GM12878 (cell line): ENCODE data around the gene LANCL3.

Experiments
- ASH2L ChIP-seq: fragments of 300-600, 200-600 bp; sonication (generic); IDR thresholded peaks from 2 replicates; pipeline ENCODE4 v1.6.1; 2017; ENCODE audit warnings: low read depth, mild to moderate bottlenecking, borderline replicate concordance
- CBX5 ChIP-seq: sonication (generic); IDR thresholded peaks from 2 replicates; pipeline ENCODE4 v1.6.1; 2016; ENCODE audit warnings: low read depth, moderate library complexity, mild to moderate bottlenecking, inconsistent platforms
- EP300 ChIP-seq, 2 experiments: fragments of 150-350 bp in 1 of 2; IDR thresholded peaks; 2 replicates each; pipeline ENCODE4 v1.6.1; 2011 to 2012; ENCODE audit warnings: low read depth in 2 of 2, low read length in 2 of 2, borderline replicate concordance in 1 of 2, improper control_type of control experiment in 1 of 2, inconsistent platforms in 1 of 2; ENCODE audit not compliant: control insufficient read depth in 1 of 2
- FOS ChIP-seq: IDR thresholded peaks from 3 replicates; pipeline ENCODE4 v1.6.1; 2011; ENCODE audit warnings: borderline replicate concordance; ENCODE audit not compliant: insufficient read length; ENCODE audit errors: extremely low read depth
- FOXM1 ChIP-seq: IDR thresholded peaks from 2 replicates; pipeline ENCODE4 v1.6.1; 2012; ENCODE audit warnings: low read depth, mild to moderate bottlenecking, inconsistent platforms, low read length, moderate library complexity
- POLR2A ChIP-seq: IDR thresholded peaks from 2 replicates; pipeline ENCODE4 v1.6.1; 2011; ENCODE audit warnings: low read depth, mild to moderate bottlenecking, low read length
- RUNX3 ChIP-seq: IDR thresholded peaks from 2 replicates; pipeline ENCODE4 v1.6.1; 2012; ENCODE audit warnings: low read length, inconsistent platforms
- SIN3A ChIP-seq: IDR thresholded peaks from 2 replicates; pipeline ENCODE4 v1.6.1; 2012; ENCODE audit warnings: low read depth, low read length, improper control_type of control experiment
- TF ChIP-seq, protein P1 (sequence below), 3 experiments: IDR thresholded peaks in 2 of 3; conservative IDR thresholded peaks in 1 of 3; 2 replicates each; pipeline ENCODE4 v1.5.1; 2011; ENCODE audit warnings: low read depth in 3 of 3, low read length in 3 of 3, mild to moderate bottlenecking in 3 of 3, control low read depth in 2 of 3, moderate library complexity in 2 of 3, inconsistent platforms in 1 of 3, mixed read lengths in 1 of 3; ENCODE audit not compliant: control insufficient read depth in 2 of 3, insufficient read depth in 1 of 3; ENCODE audit errors: extremely low read depth in 1 of 3
- TF ChIP-seq, protein P2 (sequence below): IDR thresholded peaks from 2 replicates; pipeline ENCODE4 v1.6.1; 2012; ENCODE audit warnings: mild to moderate bottlenecking, low read depth, low read length

DNA sequence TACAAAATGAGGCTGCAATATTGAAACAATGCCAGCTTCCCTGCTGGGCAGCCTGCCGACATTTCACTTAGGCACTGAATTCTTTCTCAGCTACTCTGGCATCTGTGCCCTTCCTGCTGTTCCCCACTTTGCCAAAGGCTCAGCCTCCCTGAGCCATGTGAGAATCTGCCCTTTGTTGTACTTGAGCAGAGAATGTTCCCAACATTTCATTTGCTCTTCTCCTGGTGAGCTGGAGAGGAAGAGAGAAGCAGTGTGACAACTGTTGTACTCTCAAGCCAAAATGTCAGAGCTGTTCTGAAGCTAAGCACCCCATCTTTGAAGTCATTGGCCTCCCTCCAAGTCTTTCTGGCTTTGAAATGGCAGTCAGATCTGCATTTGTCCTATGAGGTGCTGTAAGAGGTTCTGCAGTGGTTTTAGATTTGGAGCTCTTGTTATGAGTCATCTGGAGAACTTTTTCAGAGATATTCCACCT, 32.5 kb downstream of the LANCL3 start:
- TF ChIP-seq EP300 (IDR thresholded peaks at IDR 0.05; ENCODE audit: borderline replicate concordance in 1 of 2, control insufficient read depth in 1 of 2, low read depth in 2 of 2, low read length in 2 of 2) (no peak), POLR2A (no peak), ASH2L (no peak), FOS (no peak), CBX5 (no peak), RUNX3 (0 out of 2 replicates have a peak, but pooled peaks have one; percentile 24), SIN3A (no peak), FOXM1 (no peak)
- TF ChIP-seq, protein P1, sequence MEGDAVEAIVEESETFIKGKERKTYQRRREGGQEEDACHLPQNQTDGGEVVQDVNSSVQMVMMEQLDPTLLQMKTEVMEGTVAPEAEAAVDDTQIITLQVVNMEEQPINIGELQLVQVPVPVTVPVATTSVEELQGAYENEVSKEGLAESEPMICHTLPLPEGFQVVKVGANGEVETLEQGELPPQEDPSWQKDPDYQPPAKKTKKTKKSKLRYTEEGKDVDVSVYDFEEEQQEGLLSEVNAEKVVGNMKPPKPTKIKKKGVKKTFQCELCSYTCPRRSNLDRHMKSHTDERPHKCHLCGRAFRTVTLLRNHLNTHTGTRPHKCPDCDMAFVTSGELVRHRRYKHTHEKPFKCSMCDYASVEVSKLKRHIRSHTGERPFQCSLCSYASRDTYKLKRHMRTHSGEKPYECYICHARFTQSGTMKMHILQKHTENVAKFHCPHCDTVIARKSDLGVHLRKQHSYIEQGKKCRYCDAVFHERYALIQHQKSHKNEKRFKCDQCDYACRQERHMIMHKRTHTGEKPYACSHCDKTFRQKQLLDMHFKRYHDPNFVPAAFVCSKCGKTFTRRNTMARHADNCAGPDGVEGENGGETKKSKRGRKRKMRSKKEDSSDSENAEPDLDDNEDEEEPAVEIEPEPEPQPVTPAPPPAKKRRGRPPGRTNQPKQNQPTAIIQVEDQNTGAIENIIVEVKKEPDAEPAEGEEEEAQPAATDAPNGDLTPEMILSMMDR (IDR thresholded peaks at IDR 0.05 in 2 of 3, conservative IDR thresholded peaks at IDR 0.05 in 1 of 3; ENCODE audit: control insufficient read depth in 2 of 3, extremely low read depth in 1 of 3, insufficient read depth in 1 of 3, low read depth in 3 of 3, low read length in 3 of 3): no peak
- TF ChIP-seq, protein P2, sequence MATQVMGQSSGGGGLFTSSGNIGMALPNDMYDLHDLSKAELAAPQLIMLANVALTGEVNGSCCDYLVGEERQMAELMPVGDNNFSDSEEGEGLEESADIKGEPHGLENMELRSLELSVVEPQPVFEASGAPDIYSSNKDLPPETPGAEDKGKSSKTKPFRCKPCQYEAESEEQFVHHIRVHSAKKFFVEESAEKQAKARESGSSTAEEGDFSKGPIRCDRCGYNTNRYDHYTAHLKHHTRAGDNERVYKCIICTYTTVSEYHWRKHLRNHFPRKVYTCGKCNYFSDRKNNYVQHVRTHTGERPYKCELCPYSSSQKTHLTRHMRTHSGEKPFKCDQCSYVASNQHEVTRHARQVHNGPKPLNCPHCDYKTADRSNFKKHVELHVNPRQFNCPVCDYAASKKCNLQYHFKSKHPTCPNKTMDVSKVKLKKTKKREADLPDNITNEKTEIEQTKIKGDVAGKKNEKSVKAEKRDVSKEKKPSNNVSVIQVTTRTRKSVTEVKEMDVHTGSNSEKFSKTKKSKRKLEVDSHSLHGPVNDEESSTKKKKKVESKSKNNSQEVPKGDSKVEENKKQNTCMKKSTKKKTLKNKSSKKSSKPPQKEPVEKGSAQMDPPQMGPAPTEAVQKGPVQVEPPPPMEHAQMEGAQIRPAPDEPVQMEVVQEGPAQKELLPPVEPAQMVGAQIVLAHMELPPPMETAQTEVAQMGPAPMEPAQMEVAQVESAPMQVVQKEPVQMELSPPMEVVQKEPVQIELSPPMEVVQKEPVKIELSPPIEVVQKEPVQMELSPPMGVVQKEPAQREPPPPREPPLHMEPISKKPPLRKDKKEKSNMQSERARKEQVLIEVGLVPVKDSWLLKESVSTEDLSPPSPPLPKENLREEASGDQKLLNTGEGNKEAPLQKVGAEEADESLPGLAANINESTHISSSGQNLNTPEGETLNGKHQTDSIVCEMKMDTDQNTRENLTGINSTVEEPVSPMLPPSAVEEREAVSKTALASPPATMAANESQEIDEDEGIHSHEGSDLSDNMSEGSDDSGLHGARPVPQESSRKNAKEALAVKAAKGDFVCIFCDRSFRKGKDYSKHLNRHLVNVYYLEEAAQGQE: no peak
